Measurements from ENCODE around the gene ASIC1. TPM values are rescaled to one million over a fixed set of nuclear protein-coding genes. Genes with fewer than 3 reads are reported as not detected.

The ASIC1 gene
- total RNA-seq, 1 donor from 2014 or later, result 8.1 TPM

DNA sequence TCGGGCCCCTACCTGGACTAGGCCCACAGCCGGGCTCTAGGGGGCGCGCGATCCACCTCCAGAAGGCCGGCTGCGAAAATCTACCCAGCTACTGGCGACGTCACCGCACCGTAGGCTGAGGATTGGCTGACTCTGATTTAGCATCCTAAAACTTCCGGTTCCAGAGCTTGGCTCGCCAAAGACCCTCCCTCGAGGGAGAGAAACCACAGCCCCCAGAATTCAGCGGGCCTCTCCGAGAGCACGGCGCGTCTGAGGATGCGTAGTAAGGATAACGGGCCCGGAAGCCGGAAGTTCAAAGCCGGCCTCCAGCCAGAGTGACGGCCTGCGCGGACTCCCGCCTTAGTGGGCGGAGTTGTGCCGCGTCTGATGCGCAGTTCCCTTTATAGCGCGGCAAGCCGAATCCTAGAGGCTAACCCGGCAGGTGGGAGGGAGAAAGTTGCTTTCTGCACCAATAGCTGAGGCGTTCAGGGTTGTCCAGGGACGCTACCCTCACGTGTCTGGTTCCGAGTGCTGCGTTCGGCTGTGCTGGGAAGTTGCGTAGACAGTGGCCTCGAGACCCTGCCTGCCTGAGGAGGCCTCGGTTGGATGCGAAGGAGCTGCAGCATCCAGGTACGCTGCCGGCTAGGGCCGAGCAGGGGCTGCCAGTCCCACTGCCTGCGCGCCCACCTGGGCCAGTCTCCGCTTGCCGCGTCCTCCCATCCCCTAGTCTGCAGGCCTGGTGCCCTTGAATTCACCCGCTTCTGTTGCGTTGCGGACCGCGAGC is 54.5 kb downstream of the ASIC1 start, which contains the start of gene COX14:
Gene COX14, plus strand, starts transcription at position 544 of the 763 bp plus-strand sequence. CDS start 7,808 bp downstream, outside the sequence.
- peak within 1 kb of the TSS; percentile 92 for H2AFZ ChIP-seq (ENCODE audit: low read depth, low read length)
- no peaks in the 10 kb centered on the region for H3K27me3 ChIP-seq (ENCODE audit: insufficient read depth, low read length)
- peak within 1 kb of the TSS; percentile 96 for H3K27ac Mint-ChIP-seq (ENCODE audit: unreplicated experiment)
- H3K9me3 ChIP-seq (ENCODE audit: insufficient read depth, low read depth, low read length), result no peaks in the 10 kb centered on the region
- peaks cover 13% of the 10 kb centered on the region for H3K36me3 Mint-ChIP-seq (ENCODE audit: low read depth, unreplicated experiment)
- DNase-seq (ENCODE audit: low read depth) (peak; percentile 98), FAIRE-seq (peak; percentile 65)
- peak within 1 kb of the TSS; percentile 74 for H3K27ac ChIP-seq (ENCODE audit: low read depth, low read length)
- H3K4me3 ChIP-seq (ENCODE audit: insufficient read depth, low read depth, low read length), result peak within 1 kb of the TSS; percentile 84
- peaks cover 10% of the 10 kb centered on the region for H3K4me1 ChIP-seq (ENCODE audit: insufficient read depth, low read length)
- peaks cover 21% of the 10 kb centered on the region for H3K4me1 Mint-ChIP-seq (ENCODE audit: low read depth, unreplicated experiment)
- H3K9me3 Mint-ChIP-seq (ENCODE audit: unreplicated experiment), result no peaks in the 10 kb centered on the region
- H3K9ac ChIP-seq (ENCODE audit: low read length), result peak within 1 kb of the TSS; percentile 89
- peaks cover 38% of the 10 kb centered on the region for H3K79me2 ChIP-seq (ENCODE audit: insufficient read depth, low read length)
- H3K4me2 ChIP-seq (ENCODE audit: low read length), result peak within 1 kb of the TSS; percentile 89
- TF ChIP-seq EZH2 (IDR thresholded peaks at IDR 0.05; ENCODE audit: insufficient read depth, low read length), result no peak
- TF ChIP-seq, protein P1, sequence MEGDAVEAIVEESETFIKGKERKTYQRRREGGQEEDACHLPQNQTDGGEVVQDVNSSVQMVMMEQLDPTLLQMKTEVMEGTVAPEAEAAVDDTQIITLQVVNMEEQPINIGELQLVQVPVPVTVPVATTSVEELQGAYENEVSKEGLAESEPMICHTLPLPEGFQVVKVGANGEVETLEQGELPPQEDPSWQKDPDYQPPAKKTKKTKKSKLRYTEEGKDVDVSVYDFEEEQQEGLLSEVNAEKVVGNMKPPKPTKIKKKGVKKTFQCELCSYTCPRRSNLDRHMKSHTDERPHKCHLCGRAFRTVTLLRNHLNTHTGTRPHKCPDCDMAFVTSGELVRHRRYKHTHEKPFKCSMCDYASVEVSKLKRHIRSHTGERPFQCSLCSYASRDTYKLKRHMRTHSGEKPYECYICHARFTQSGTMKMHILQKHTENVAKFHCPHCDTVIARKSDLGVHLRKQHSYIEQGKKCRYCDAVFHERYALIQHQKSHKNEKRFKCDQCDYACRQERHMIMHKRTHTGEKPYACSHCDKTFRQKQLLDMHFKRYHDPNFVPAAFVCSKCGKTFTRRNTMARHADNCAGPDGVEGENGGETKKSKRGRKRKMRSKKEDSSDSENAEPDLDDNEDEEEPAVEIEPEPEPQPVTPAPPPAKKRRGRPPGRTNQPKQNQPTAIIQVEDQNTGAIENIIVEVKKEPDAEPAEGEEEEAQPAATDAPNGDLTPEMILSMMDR (IDR thresholded peaks at IDR 0.05; ENCODE audit: insufficient read depth, low read depth, low read length), result peak; percentile 87
- H4K20me1 ChIP-seq (ENCODE audit: insufficient read depth, low read length), result peaks cover 10% of the 10 kb centered on the region
- H3K27me3 Mint-ChIP-seq (ENCODE audit: low read depth, unreplicated experiment), result no peaks in the 10 kb centered on the region
- H3K36me3 ChIP-seq (ENCODE audit: insufficient read depth, low read length), result no peaks in the 10 kb centered on the region
- H3K4me3 Mint-ChIP-seq (ENCODE audit: unreplicated experiment), result peak within 1 kb of the TSS; percentile 98

DNA sequence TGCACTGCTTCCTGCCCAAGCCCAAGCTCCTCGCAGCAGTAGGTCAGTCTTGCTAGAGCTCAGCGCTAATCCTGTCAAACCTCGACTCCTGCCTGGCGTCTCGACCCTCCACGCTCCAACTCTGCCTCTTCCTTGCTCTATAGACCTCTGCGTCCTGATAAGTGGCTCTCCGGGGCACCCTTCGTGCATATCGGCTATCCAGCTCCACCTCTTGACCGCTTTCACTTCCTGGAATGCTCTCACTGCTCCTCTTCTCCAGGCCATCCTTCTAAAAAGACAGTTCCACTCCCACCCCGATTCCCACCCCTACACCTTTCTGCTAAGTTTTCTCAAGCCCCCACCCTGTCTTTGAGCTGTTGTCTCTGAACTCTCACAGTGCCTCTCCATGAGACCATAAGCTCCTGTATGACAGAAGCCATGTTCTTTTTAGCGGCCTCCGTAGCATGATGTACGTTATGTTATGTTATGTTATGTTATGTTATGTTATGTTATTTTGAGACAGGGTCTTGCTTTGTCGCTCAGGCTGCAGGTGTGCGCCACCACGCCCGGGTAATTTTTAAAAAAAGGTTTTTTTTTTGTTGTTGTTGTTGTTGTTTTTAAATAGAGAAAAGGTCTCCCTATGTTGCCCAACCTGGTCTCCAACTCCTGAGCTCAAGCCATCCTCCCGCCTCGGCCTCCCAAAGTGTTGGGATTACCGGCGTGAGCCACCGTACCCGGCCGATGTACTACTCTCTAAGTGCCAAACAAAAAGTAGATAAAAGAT is 55.2 kb downstream of the ASIC1 start:
- Histone ChIP-seq H3K4me2 (ENCODE audit: low read length) (peak overlapping the region; percentile 89), H3K27me3 (ENCODE audit: insufficient read depth, low read length) (no peaks in the 10 kb centered on the region), H3K9me3 (ENCODE audit: insufficient read depth, low read depth, low read length) (no peaks in the 10 kb centered on the region), H2AFZ (ENCODE audit: low read depth, low read length) (peak overlapping the region; percentile 91), H4K20me1 (ENCODE audit: insufficient read depth, low read length) (peaks cover 10% of the 10 kb centered on the region), H3K9ac (ENCODE audit: low read length) (peak overlapping the region; percentile 89), H3K36me3 (ENCODE audit: insufficient read depth, low read length) (no peaks in the 10 kb centered on the region), H3K4me3 (ENCODE audit: insufficient read depth, low read depth, low read length) (peak overlapping the region; percentile 84), H3K4me1 (ENCODE audit: insufficient read depth, low read length) (peaks cover 10% of the 10 kb centered on the region), H3K27ac (ENCODE audit: low read depth, low read length) (peak overlapping the region; percentile 74), H3K79me2 (ENCODE audit: insufficient read depth, low read length) (peaks cover 43% of the 10 kb centered on the region)
- FAIRE-seq (no peak), DNase-seq (ENCODE audit: low read depth) (no peak)
- no peak for TF ChIP-seq EZH2 (IDR thresholded peaks at IDR 0.05; ENCODE audit: insufficient read depth, low read length)
- TF ChIP-seq, protein P1 (IDR thresholded peaks at IDR 0.05; ENCODE audit: insufficient read depth, low read depth, low read length), result no peak
- peak overlapping the region; percentile 96 for H3K27ac Mint-ChIP-seq (ENCODE audit: unreplicated experiment)
- no peaks in the 10 kb centered on the region for H3K9me3 Mint-ChIP-seq (ENCODE audit: unreplicated experiment)
- H3K4me3 Mint-ChIP-seq (ENCODE audit: unreplicated experiment), result peak overlapping the region; percentile 98
- H3K36me3 Mint-ChIP-seq (ENCODE audit: low read depth, unreplicated experiment), result peaks cover 13% of the 10 kb centered on the region
- H3K27me3 Mint-ChIP-seq (ENCODE audit: low read depth, unreplicated experiment), result no peaks in the 10 kb centered on the region
- peaks cover 21% of the 10 kb centered on the region for H3K4me1 Mint-ChIP-seq (ENCODE audit: low read depth, unreplicated experiment)
